T-helper 2 cell treated with Interferon-gamma antibody and Interleukin-4, amounts not matched to agents 5 μg/mL and 100 μg/mL, for 36 hours (primary cell): Measurements from ENCODE around the gene LILRA6.
"Not testable (repeated sequence)": the region's sequence is repeated elsewhere in the genome, so short reads cannot be mapped to it uniquely, and the experiment has no call there.

ENCODE experiments used
- DNase-seq: peaks from one replicate; pipeline ENCODE4 v3.0.0; 2021; ENCODE audit warnings: low spot score
- H3K27ac Mint-ChIP-seq: one replicate; pipeline ENCODE4 v1.8.0; 2021; ENCODE audit warnings: mild to moderate bottlenecking, mixed read lengths
- H3K27me3 Mint-ChIP-seq: one replicate; pipeline ENCODE4 v1.8.0; 2021; ENCODE audit warnings: low read depth, mixed read lengths
- H3K36me3 Mint-ChIP-seq: one replicate; pipeline ENCODE4 v1.8.0; 2021; ENCODE audit warnings: low read depth, mixed read lengths
- H3K4me1 Mint-ChIP-seq: one replicate; pipeline ENCODE4 v1.8.0; 2021; ENCODE audit warnings: low read depth, mixed read lengths
- H3K4me3 Mint-ChIP-seq: one replicate; pipeline ENCODE4 v1.8.0; 2022; ENCODE audit warnings: mild to moderate bottlenecking, moderate library complexity, mixed read lengths
- H3K9me3 Mint-ChIP-seq: one replicate; pipeline ENCODE4 v1.8.0; 2021; ENCODE audit warnings: mixed read lengths

Gene LILRA6

GRCh38 chr19:54277111-54277615 lies 34.6 kb upstream of the LILRA6 start:
- H3K36me3 Mint-ChIP-seq, DNase-seq, H3K4me3 Mint-ChIP-seq, H3K4me1 Mint-ChIP-seq, H3K9me3 Mint-ChIP-seq, H3K27ac Mint-ChIP-seq: not testable (repeated sequence)
- peaks cover 20% of the 10 kb centered on the region for H3K27me3 Mint-ChIP-seq

- DNase-seq: no peak
- Mint-ChIP-seq H3K4me1 (no peaks in the 10 kb centered on the region), H3K27me3 (peaks cover 17% of the 10 kb centered on the region), H3K36me3 (no peaks in the 10 kb centered on the region), H3K9me3 (no peaks in the 10 kb centered on the region), H3K27ac (no peak overlapping the region), H3K4me3 (no peak overlapping the region)
Measured at GRCh38 chr19:54275951-54276350, 33.4 kb upstream of the LILRA6 start.

GRCh38 chr19:54274516-54274915 lies 31.9 kb upstream of the LILRA6 start:
- not testable (repeated sequence) for H3K4me3 Mint-ChIP-seq, H3K27ac Mint-ChIP-seq, DNase-seq, H3K4me1 Mint-ChIP-seq, H3K9me3 Mint-ChIP-seq, H3K36me3 Mint-ChIP-seq
- peaks cover 12% of the 10 kb centered on the region for H3K27me3 Mint-ChIP-seq

- DNase-seq: no peak
- no peak overlapping the region for H3K27ac Mint-ChIP-seq
- H3K4me3 Mint-ChIP-seq: no peak overlapping the region
- H3K4me1 Mint-ChIP-seq: no peaks in the 10 kb centered on the region
- H3K36me3 Mint-ChIP-seq: no peaks in the 10 kb centered on the region
- H3K9me3 Mint-ChIP-seq: no peaks in the 10 kb centered on the region
- H3K27me3 Mint-ChIP-seq: peaks cover 12% of the 10 kb centered on the region
Measured at GRCh38 chr19:54273821-54274220, 31.2 kb upstream of the LILRA6 start.

- H3K4me1 Mint-ChIP-seq, H3K36me3 Mint-ChIP-seq, H3K27ac Mint-ChIP-seq, H3K9me3 Mint-ChIP-seq, DNase-seq, H3K4me3 Mint-ChIP-seq: not testable (repeated sequence)
- H3K27me3 Mint-ChIP-seq: peaks cover 16% of the 10 kb centered on the region
Measured at GRCh38 chr19:54272181-54272580, 29.6 kb upstream of the LILRA6 start.

GRCh38 chr19:54271587-54271986 lies 29.0 kb upstream of the LILRA6 start:
- H3K4me1 Mint-ChIP-seq, H3K27ac Mint-ChIP-seq, H3K36me3 Mint-ChIP-seq, DNase-seq, H3K9me3 Mint-ChIP-seq, H3K4me3 Mint-ChIP-seq: not testable (repeated sequence)
- H3K27me3 Mint-ChIP-seq: peaks cover 16% of the 10 kb centered on the region

GRCh38 chr19:54271106-54271505 lies 28.5 kb upstream of the LILRA6 start:
- Mint-ChIP-seq H3K27me3 (peaks cover 17% of the 10 kb centered on the region), H3K4me3 (no peak overlapping the region), H3K4me1 (no peaks in the 10 kb centered on the region), H3K36me3 (no peaks in the 10 kb centered on the region), H3K9me3 (no peaks in the 10 kb centered on the region), H3K27ac (no peak overlapping the region)
- no peak for DNase-seq

- Mint-ChIP-seq H3K4me3 (no peak overlapping the region), H3K36me3 (no peaks in the 10 kb centered on the region), H3K27me3 (peaks cover 22% of the 10 kb centered on the region), H3K27ac (no peak overlapping the region), H3K9me3 (no peaks in the 10 kb centered on the region), H3K4me1 (no peaks in the 10 kb centered on the region)
- DNase-seq: no peak
Measured at GRCh38 chr19:54268936-54269335, 26.3 kb upstream of the LILRA6 start.

- Mint-ChIP-seq H3K9me3 (no peaks in the 10 kb centered on the region), H3K27ac (no peak overlapping the region), H3K27me3 (peaks cover 13% of the 10 kb centered on the region), H3K4me1 (no peaks in the 10 kb centered on the region), H3K4me3 (no peak overlapping the region), H3K36me3 (no peaks in the 10 kb centered on the region)
- DNase-seq: peak; percentile 50
Measured at GRCh38 chr19:54266133-54266532, 23.5 kb upstream of the LILRA6 start.

GRCh38 chr19:54262470-54262869 lies 19.9 kb upstream of the LILRA6 start:
- Mint-ChIP-seq H3K27me3 (peaks cover 10% of the 10 kb centered on the region), H3K27ac (no peak overlapping the region), H3K36me3 (no peaks in the 10 kb centered on the region), H3K4me3 (no peak overlapping the region), H3K4me1 (no peaks in the 10 kb centered on the region), H3K9me3 (no peaks in the 10 kb centered on the region)
- no peak for DNase-seq

GRCh38 chr19:54262066-54262465 lies 19.5 kb upstream of the LILRA6 start:
- DNase-seq: no peak
- no peak overlapping the region for H3K4me3 Mint-ChIP-seq
- H3K27me3 Mint-ChIP-seq: peaks cover 10% of the 10 kb centered on the region
- no peaks in the 10 kb centered on the region for H3K9me3 Mint-ChIP-seq
- H3K36me3 Mint-ChIP-seq: no peaks in the 10 kb centered on the region
- no peaks in the 10 kb centered on the region for H3K4me1 Mint-ChIP-seq
- H3K27ac Mint-ChIP-seq: no peak overlapping the region

GRCh38 chr19:54257116-54257480 lies 14.5 kb upstream of the LILRA6 start, which contains the start of gene LILRB5:
Gene LILRB5 (minus strand): TSS chr19:54257273. CDS start chr19:54257193, 80 bp downstream.
- no peaks in the 10 kb centered on the region for H3K4me1 Mint-ChIP-seq
- H3K27me3 Mint-ChIP-seq: peaks cover 2% of the 10 kb centered on the region
- DNase-seq: no peak
- H3K4me3 Mint-ChIP-seq: no peak within 1 kb of the TSS
- H3K27ac Mint-ChIP-seq: no peak within 1 kb of the TSS
- H3K36me3 Mint-ChIP-seq: no peaks in the 10 kb centered on the region
- no peaks in the 10 kb centered on the region for H3K9me3 Mint-ChIP-seq

- Mint-ChIP-seq H3K27ac (no peak overlapping the region), H3K36me3 (no peaks in the 10 kb centered on the region), H3K4me3 (no peak overlapping the region), H3K9me3 (no peaks in the 10 kb centered on the region), H3K4me1 (no peaks in the 10 kb centered on the region), H3K27me3 (peaks cover 2% of the 10 kb centered on the region)
- DNase-seq: no peak
Measured at GRCh38 chr19:54256250-54257115, 13.9 kb upstream of the LILRA6 start.

- no peak overlapping the region for H3K4me3 Mint-ChIP-seq
- H3K27ac Mint-ChIP-seq: no peak overlapping the region
- no peak for DNase-seq
- no peaks in the 10 kb centered on the region for H3K9me3 Mint-ChIP-seq
- no peaks in the 10 kb centered on the region for H3K27me3 Mint-ChIP-seq
- no peaks in the 10 kb centered on the region for H3K36me3 Mint-ChIP-seq
- no peaks in the 10 kb centered on the region for H3K4me1 Mint-ChIP-seq
Measured at GRCh38 chr19:54255105-54255775, 12.7 kb upstream of the LILRA6 start.
